ENCODE data around the gene WAPL. TPM values are rescaled to one million over a fixed set of nuclear protein-coding genes. Genes with fewer than 3 reads are reported as not detected.

Gene WAPL
- total and polyA plus RNA-seq, 9 of the 15 experiments (the other 6 are each of a cell fraction or from before 2014, with no cell fraction given): 14.3 to 36.4 (median 25.3) TPM

DNA sequence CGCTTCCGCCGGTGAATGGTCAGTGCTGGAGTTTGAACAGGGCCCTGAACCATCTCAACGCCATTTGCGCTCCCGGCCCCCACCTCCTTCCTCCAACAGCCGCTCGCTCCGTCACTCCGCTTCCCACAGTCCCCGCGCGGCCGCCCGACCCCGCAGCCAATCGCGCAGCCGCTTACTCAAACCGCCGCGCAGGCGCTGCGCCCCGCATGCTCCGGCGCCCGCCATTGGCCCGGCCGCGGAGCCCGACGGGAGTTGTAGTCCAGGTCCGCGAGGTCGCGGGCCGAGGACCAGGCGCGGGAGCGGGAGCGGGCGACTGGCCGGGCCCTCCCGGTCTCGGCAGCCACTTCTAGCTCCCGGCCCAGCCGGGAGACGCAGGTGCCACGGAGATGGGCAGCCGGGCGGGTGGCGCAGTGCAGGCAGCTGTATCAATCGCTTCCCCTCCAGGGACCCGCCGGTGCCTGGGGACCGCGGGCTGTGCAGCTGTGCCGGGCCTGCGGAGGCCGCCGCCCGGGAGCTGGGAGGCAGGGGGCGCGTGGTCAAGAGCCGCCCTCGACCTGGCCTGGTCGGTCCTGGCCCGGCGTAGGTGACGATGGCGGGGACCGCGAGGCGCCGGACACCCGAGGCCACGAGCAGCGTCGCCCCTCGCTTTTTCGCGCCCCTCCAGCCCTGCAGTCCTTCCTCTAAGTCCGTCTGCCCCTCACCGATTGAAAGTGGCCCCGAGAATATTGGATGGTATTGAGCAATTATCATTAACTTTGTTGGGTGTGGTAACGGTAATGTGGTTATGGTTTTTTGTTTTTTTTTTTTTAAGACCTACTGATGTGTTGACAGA is at the start of gene WAPL (continued):
- TF ChIP-seq, protein P1, sequence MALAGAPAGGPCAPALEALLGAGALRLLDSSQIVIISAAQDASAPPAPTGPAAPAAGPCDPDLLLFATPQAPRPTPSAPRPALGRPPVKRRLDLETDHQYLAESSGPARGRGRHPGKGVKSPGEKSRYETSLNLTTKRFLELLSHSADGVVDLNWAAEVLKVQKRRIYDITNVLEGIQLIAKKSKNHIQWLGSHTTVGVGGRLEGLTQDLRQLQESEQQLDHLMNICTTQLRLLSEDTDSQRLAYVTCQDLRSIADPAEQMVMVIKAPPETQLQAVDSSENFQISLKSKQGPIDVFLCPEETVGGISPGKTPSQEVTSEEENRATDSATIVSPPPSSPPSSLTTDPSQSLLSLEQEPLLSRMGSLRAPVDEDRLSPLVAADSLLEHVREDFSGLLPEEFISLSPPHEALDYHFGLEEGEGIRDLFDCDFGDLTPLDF (CRISPR knock-in tag; IDR thresholded peaks at IDR 0.05): peak; percentile 57; the same call in 1 of the 2 replicates
- no peak for TF ChIP-seq NELFE (IDR thresholded peaks at IDR 0.05; ENCODE audit: insufficient read depth, insufficient read length)
- no peak for TF ChIP-seq RAD21 (CRISPR knock-in tag; conservative IDR thresholded peaks at IDR 0.05 in 1 of 2, IDR thresholded peaks at IDR 0.05 in 1 of 2)
- no peak for TF ChIP-seq BMI1 (IDR thresholded peaks at IDR 0.05; ENCODE audit: low read length)
- TF ChIP-seq, protein P2, sequence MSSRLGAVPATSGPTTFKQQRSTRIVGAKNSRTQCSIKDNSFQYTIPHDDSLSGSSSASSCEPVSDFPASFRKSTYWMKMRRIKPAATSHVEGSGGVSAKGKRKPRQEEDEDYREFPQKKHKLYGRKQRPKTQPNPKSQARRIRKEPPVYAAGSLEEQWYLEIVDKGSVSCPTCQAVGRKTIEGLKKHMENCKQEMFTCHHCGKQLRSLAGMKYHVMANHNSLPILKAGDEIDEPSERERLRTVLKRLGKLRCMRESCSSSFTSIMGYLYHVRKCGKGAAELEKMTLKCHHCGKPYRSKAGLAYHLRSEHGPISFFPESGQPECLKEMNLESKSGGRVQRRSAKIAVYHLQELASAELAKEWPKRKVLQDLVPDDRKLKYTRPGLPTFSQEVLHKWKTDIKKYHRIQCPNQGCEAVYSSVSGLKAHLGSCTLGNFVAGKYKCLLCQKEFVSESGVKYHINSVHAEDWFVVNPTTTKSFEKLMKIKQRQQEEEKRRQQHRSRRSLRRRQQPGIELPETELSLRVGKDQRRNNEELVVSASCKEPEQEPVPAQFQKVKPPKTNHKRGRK (tag; IDR thresholded peaks at IDR 0.05): no peak
- TF ChIP-seq STAG1 (CRISPR knock-in tag; IDR thresholded peaks at IDR 0.05; ENCODE audit: borderline replicate concordance): no peak
- TF ChIP-seq ZNF274 (IDR thresholded peaks at IDR 0.05; ENCODE audit: borderline replicate concordance, low read depth, low read length): no peak
- no peak for TF ChIP-seq SPI1 (IDR thresholded peaks at IDR 0.05; ENCODE audit: borderline replicate concordance, low read depth, low read length)
- TF ChIP-seq, protein P3, sequence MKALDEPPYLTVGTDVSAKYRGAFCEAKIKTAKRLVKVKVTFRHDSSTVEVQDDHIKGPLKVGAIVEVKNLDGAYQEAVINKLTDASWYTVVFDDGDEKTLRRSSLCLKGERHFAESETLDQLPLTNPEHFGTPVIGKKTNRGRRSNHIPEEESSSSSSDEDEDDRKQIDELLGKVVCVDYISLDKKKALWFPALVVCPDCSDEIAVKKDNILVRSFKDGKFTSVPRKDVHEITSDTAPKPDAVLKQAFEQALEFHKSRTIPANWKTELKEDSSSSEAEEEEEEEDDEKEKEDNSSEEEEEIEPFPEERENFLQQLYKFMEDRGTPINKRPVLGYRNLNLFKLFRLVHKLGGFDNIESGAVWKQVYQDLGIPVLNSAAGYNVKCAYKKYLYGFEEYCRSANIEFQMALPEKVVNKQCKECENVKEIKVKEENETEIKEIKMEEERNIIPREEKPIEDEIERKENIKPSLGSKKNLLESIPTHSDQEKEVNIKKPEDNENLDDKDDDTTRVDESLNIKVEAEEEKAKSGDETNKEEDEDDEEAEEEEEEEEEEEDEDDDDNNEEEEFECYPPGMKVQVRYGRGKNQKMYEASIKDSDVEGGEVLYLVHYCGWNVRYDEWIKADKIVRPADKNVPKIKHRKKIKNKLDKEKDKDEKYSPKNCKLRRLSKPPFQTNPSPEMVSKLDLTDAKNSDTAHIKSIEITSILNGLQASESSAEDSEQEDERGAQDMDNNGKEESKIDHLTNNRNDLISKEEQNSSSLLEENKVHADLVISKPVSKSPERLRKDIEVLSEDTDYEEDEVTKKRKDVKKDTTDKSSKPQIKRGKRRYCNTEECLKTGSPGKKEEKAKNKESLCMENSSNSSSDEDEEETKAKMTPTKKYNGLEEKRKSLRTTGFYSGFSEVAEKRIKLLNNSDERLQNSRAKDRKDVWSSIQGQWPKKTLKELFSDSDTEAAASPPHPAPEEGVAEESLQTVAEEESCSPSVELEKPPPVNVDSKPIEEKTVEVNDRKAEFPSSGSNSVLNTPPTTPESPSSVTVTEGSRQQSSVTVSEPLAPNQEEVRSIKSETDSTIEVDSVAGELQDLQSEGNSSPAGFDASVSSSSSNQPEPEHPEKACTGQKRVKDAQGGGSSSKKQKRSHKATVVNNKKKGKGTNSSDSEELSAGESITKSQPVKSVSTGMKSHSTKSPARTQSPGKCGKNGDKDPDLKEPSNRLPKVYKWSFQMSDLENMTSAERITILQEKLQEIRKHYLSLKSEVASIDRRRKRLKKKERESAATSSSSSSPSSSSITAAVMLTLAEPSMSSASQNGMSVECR (CRISPR knock-in tag; IDR thresholded peaks at IDR 0.05): no peak; the same call in 1 of the 2 replicates
- TF ChIP-seq CGGBP1 (CRISPR knock-in tag; IDR thresholded peaks at IDR 0.05): no peak
- TF ChIP-seq PTTG1 (tag; IDR thresholded peaks at IDR 0.05; ENCODE audit: low read depth): no peak
- peak; percentile 53; the same call in 1 of the 2 replicates for TF ChIP-seq CEBPG (CRISPR knock-in tag; IDR thresholded peaks at IDR 0.05)
- TF ChIP-seq CEBPG (tag; conservative IDR thresholded peaks at IDR 0.05 in 1 of 2, IDR thresholded peaks at IDR 0.05 in 1 of 2): peak; percentile 10 to 16; a peak in 1 of 4 replicates
- no peak for TF ChIP-seq ZBTB34 (CRISPR knock-in tag; IDR thresholded peaks at IDR 0.05)

Measured in K562 (cell line).